HG02884 (cell line): ENCODE data around the gene C17orf100.

ENCODE experiments used
- ATAC-seq: cut with Tn5 transposase; IDR thresholded peaks from one replicate; pipeline ENCODE4 v1.9.1; 2021; ENCODE audit warnings: mild to moderate bottlenecking, moderate library complexity; ENCODE audit not compliant: unreplicated experiment

C17orf100 gene

DNA sequence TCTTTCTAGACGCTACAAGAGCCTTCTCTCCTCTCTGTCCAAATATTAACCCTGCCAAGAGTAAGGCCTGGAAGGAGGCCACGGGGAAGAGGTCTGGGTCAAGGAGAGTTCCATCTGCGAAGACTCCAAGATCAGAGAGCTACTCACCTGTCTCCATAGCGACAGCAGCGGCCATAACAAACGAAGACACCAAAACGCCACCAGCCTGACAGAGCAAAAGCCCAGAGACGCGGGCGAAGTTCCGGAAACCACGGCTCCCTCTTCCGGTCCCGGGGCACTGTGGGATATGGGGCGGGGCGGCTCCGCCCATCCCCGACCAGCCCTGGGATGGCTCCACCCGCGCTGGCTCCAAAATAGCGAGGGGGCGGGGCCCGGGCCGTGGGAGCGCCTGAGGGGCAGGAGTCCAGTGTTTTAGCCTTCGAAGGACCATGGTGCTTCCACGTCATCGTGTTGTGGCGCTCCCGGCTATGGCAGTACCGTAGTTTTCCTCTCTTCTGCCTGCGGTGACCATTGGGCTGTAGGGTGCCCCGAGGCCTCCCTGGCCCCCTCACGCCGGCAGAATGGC, at the start of gene C17orf100, which contains the start of gene MED31:
TSS of gene C17orf100 (plus strand) at position 409 of the 565 bp plus-strand sequence. CDS start at position 561, 152 bp downstream.
TSS of gene MED31 (minus strand) at position 252 of the 565 bp plus-strand sequence. CDS start at position 175, 77 bp downstream.
- peak; percentile 77 for ATAC-seq

DNA sequence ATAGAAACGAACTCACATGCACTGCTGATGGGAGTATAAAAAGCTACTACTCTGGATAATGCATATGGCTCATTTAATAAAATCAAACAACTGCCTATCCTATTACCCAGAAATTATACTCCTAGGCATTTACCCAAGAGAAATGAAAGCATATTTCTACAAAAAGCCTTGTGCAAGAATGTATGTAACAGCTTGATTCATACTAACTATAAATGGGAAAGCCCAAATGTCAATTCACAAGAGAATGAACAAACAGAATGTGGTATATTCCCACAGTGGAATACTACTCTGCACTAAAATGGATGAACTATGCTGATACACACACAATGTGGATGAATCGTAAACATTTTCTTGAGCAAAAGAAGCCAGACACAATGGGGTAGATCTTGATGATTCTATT, 49.4 kb upstream of the C17orf100 start:
- no peak for ATAC-seq

DNA sequence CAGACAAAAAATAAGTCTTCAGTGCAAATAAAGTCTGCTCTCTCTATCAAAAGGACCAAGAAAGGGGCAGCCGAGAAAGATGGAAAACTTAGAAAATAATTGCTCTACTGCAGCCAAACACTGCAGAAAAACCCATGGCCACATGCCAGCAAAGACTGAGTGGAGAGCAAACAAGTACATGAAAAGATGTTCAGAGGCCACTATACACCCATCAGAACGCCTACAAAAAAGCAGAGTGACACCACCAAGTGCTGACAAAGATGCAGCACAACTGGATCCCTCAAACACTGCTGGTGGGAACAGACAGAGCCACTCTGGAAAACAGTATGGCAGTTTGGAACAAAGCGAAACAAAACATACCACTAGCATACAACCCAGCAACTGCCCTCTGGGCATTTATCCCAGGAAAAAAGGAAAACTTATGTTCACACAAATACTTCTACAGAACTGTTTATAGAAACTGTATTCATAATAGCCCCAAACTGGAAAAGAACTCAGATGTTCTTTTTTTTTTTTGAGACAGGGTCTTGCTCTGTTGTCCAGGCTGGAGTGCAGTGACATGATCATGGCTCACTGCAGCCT, 47.7 kb upstream of the C17orf100 start:
- no peak for ATAC-seq

DNA sequence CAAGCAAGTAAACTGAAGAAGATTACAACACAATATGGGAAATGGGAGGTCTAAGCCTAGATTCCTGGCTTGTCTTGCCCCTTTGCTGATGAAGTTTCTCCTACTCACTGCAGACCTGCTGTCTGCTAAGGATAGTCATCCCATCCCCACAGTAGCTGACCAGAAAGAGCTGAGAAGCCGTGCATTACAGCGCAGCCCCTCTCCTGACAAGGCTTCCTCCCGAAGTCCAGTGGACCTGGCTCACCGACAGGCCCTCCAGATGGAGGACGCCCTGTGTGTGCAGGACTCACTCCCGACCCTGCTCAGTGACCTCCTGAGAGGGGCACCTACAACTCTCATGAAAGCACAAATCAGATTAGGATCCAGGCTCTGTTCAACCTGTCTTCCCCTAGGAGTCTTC, 46.4 kb upstream of the C17orf100 start:
- no peak for ATAC-seq

DNA sequence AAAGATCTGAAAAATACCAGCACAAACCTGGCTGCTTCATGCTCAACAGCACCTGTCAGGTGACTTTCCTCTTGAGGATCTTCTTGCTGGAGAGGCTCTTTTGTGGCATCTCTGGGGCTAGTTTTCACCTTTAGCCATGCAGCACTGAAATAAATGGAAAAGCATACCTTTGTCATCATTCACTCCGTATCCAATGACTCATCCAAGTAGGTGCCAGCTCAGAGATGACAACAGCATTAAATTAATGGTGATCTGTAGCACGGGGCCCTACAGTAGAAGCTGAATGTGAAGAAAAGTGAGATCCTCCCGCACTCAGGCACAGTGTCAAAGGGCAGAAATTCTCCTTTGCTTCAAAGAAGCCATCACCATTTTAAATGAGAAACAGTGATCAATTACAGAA, 43.2 kb upstream of the C17orf100 start:
- no peak for ATAC-seq

DNA sequence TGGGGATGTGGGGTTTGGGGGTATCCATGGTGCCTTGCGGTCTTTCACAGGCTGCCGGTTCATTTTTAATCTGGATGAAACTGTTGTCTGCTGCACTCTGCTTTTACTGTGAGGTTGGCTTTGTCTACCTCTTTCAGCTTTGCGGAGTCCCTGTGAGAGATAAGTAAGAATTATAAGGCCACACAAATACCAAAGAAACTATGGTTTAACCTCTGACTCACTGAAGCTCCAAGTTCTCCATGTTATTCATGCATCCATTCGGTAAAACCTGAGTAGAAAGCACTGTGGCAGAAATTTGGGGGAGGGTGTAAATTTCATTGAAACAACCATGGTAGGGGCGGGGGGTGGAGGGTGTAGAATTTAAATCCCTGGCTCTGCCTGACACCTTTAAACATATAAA, 41.6 kb upstream of the C17orf100 start:
- no peak for ATAC-seq

DNA sequence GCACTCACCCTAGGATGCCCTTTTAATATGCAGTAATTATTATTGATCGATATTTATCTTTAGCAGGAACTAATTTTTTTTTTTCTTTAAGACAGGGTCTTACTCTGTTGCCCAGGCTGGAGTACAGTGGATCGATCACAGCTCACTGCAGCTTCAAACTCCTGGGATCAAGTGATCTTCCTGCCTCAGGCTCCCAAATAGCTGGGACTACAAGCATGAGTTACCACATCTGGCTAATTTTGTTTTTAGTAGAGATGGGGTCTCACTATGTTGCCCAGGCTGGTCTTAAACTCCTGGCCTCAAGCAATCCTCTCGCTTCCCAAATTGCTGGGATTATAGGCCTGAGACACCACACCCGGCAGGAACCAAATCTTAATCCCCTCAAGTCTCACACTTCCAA, 40.3 kb upstream of the C17orf100 start:
- ATAC-seq = no peak

DNA sequence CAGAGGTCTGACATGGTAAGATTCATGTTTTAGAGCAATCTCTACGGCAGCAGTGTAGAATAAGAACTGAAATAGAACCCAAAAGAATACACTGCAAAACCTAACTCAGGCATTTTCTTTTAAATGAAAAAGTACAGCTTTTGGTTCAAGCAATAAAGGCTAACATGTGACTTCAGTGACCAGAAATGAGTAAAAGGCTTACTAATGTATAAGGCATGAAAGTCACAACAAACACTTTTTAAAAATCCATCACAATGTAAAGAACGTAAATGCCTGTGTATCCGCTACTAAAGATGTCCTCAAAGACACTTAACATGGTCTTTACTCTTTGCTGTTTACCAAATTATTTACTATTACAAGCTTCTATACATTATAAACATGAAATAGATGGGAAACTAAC, 27.6 kb upstream of the C17orf100 start:
- no peak for ATAC-seq

DNA sequence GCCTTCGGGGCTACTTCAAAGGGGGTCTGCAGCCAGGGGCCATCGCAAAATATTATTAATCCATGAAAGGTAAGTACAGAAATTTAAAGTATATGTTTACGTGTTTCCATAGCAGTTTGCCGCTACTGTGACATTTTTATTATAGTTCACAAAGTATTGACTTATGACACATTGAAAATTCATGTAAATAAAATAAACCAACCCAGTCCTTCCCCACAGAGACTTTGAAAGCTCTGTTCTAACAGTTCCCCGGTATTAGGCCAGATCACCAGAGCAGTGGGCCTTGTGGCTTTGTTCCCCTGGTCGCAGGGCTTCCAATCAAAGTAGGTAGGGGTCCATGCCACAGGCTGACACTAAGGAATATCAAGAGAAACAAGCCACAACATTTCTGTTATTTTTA, 24.9 kb upstream of the C17orf100 start:
- no peak for ATAC-seq

DNA sequence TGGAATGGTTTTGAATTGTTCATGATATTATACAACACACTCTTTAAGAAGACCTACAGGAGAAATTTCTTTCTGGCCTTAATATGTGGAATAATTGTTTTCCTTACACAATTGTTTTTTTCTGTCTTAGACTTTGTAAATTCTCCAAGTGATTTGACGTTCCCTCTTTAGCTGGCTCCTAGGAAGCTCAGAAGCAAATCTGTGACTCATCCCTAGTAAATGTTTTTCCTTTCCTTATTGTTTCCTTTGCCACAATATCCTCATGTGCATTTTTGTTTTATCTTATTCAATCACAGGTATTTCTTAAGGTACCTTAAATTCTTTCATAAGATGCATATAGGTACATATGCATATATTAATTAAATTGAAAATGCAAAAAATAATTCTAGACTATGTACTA, 24.5 kb upstream of the C17orf100 start:
- ATAC-seq = no peak

DNA sequence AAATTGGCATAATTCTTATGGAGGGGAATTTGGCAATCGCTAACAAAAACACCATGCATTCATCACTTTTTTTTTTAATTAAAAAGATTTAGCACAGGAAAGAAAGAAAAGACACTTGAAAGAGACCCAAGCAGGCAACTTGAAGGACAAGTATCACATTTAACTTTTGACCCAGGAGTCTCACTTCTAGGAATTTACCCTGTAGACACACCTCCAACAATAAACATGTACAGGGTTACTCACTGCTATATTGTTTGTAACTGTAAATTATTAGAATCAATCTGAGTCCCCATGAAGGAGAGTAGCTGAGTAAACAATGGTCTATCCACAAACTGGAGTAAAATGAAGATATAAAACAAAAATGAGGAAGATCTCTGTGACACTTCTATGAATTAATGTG, 21.2 kb upstream of the C17orf100 start:
- ATAC-seq = no peak

DNA sequence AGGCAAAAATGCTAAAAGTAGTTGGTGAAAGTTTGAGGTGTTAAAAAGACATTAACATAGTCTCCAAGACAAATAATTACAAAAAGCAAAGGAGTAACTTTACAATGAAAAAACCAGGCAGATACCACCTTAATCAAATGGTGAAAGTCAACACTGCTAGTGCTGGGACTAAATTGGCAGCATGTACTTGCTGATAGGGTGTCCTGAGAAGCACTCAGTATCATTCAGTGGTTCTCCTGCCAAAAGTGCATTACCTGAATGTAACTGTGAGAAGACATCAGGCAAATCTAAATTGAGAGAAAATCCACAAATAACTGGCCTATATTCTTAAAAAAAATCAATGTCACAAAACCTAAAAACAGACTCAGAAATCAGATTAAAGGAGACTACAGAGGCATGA, 19.0 kb upstream of the C17orf100 start:
- ATAC-seq = no peak

DNA sequence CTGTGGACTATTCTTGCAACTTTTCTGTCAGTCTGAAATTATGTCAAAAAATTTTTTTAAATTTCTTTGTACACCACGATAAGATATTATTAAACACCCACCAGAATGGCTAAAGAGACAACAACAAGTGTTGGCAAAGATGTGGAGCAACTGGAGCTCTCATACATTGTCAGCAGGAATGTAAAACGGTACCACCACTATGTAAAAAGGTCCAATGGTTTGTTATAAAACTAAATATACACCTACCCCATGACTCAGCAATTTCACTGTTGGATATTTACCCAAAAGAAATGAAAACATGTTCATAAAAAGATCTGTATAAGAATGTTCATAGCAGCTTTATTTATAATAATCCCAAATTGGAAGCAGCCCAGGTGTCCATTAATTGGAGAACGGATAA, 18.3 kb upstream of the C17orf100 start:
- ATAC-seq = no peak

DNA sequence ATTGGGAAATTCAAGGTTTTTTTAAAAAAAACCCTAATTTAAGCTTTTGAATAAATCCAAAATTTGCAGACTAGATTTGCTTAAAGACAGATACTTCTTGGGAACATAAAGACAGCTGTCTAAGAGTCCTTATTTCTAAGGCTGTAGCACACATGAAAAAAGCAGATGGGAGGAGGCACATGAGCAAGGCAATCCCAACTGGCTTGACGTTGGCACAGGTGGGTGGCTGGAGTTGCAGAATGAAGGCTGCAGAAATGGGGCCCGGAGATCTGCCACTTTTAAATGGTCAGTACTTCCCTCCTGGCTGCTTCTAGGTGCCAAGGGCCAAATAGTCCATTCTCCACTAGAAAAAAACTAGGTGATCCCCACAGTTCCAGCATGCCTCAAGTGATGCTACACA, 15.5 kb upstream of the C17orf100 start:
- no peak for ATAC-seq

DNA sequence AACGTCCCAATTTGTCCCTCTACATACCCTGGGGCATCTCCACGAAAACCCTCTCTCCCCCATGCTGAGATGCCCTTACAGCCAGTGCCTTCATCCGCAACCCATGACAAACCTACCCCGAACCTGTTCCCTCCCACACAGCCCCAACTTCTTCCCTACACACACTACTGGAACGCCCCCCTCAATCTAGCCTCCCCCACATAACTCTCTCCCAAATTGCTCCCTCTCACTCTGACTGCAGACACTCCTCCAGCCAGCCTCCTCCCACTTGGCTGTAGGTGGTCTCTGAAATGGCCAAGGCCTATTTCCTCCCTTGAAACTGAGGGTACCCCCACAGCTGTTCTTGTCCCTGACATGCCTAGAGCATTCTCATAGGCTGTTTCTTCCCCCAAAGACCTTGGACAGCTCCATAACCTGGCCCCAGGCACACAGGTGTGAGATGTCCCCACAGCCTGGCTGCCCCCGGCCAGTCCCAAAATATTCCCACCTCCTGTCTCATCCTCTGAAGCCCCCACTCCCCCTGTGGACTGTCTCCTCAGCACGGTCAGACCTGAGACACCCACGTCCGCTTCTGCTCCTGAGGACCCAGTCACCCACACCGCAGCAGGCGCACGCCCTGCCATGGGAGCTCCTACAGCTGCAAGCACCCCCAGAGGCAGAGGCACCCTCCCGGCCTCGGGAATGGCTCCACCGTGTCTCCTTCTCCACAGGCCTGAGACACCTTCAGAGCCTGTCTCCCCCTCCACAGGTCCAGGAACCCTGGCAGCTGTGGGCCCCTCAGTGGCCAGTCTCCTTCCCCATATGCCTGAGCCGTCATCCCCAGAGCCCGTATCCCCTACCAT, 14.7 kb upstream of the C17orf100 start:
- no peak for ATAC-seq

DNA sequence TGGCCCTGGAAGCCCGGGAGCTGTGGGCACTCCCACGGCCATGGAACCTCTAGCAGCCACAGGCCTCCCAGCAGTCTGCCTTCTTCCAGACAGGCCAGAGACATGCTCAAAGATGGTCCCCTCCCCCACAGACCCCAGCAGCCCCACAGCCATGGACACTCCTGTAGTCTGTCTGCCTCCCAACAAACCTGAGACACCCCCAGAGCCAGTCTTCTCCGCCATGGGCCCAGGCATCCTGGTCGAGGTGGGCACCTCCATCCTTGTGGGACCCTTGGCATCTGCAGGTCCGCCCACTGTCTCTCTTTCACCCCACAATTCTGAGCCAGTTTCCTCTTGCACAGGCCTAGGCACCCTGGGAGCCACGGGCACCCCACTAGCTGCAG, 14.1 kb upstream of the C17orf100 start:
- no peak for ATAC-seq

DNA sequence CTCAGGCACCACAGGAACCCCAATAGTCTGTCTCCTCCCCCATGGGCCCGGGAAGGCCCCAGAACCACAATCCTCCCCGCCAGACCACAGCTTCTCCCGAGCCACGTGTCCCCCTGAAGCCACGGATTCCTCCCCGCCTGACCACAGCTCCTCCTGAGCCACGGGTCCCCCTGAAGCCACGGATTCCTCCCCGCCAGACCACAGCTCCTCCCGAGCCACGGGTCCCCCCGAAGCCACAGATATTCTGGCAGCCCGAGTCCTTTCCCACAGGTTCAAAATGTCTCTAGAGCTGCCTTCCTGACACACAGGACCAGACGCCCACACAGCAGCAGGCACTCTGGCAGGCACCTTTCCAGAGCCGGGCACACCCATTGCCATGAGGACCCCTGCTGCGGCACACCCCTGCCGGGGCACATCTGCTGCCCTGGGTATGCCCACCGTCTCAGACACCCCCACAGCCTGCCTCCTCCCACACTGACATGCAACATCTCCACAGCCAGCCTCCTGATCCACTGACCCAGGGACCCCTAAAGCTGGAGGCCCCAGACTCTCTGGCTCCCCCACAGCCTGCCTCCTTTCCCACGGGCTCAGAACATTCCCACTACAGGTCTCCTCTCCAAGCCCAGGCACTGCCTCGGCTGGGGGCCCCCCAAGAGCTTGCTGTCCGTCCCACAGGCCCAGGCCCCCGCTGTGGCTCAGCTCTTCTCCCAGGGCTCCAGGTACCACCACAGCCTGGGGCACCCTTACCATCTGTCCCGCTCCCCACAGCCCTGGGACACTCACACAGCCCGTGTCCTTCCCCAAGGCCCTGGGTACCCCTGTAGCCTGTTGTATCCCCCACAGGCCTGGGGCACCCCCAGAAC, 13.3 kb upstream of the C17orf100 start:
- ATAC-seq = no peak

DNA sequence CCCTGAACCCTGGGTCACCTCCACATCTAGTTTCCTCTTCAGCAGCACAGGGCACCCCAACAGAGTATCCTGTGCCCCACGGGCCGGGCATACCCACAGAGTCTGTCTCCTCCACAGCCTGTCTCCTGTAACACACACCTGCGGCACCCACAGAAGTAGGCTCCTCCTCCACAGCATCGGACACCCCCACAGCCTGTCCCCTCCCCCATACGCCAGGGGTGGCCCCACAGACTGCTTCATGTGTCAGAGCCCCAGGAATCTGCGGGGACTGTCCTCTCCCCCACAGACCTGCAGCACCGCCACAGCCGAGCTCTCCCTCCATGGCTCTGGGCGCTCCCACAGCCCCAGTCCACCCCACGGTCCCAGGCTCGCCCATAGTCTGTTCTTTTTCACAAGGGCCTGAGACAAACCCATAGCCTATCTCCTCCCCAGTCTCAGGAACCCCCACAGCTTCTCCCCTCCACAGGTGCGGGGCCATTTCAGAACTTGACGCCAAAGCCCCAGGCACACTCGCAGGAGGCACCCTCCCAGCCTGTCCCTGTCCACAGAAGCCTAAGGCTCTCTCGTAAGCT, 12.5 kb upstream of the C17orf100 start:
- no peak for ATAC-seq

DNA sequence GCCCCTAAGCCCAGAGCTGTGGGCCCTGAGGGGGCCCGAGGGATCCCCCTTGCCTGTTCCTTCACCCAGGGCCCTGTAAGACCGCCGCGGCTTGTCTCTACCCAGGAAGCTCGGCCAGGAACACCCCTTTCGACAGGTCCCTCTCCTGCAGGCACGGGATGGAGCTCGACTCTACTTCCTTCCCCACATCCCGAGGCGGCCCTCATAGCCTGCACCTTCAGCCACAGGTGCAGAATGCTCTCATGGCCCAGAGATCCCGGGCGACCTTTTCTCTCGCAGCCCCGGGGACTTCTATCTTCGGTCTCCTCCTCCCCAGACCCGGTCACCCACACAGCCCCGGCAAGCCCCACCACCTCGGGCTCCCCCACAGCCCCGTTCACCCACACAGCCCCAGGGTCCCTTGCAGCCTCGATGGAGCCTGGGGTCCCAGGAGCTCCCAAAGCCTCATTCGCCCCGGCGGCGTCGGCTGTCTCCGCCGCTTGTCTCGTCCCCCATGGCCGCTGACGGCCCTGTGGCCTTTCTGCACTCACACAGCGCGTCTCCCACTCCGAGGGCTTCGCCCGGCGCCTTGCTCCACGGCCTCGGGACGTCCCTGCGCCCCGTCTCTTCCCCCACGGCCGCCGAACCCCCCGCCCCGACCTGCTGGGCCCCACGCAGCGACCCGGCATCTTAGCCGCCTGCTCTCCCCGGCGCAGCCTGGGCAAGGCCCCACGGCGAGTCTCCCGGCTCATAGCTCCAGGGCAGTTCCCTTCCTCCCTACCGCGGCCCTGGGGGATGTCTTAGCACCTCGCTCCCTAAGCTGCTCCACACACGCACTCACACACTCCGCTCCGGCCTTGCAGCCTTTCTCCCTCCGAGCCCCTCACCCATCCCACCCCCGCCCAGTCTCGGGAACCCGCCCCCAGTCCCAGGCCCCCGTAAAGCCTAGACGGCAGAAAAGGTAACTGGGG, 11.7 kb upstream of the C17orf100 start:
- ATAC-seq = peak; percentile 6
